Nephron progenitor cell (in vitro differentiated cells): ENCODE results near the gene RAB10.
A peak's percentile ranks its signal among the peaks of the same experiment; 100 is the strongest.
"Not testable (repeated sequence)": the region's sequence is repeated elsewhere in the genome, so short reads cannot be mapped to it uniquely, and the experiment has no call there.

Experiments used
- DNase-seq: peaks from one replicate; pipeline ENCODE4 v3.0.0; 2021
- H3K27ac Mint-ChIP-seq: 2 replicates; pipeline ENCODE4 v1.8.0; 2021; ENCODE audit warnings: mild to moderate bottlenecking, moderate library complexity, mixed read lengths
- H3K27me3 Mint-ChIP-seq: 2 replicates; pipeline ENCODE4 v1.8.0; 2021; ENCODE audit warnings: mild to moderate bottlenecking, low read depth, mixed read lengths; ENCODE audit not compliant: poor library complexity
- H3K36me3 Mint-ChIP-seq: 2 replicates; pipeline ENCODE4 v1.8.0; 2021; ENCODE audit warnings: low read depth, mixed read lengths
- H3K4me1 Mint-ChIP-seq: 2 replicates; pipeline ENCODE4 v1.8.0; 2021; ENCODE audit warnings: mixed read lengths
- H3K4me3 Mint-ChIP-seq: 2 replicates; pipeline ENCODE4 v1.8.0; 2021; ENCODE audit warnings: mild to moderate bottlenecking, moderate library complexity, mixed read lengths
- H3K9me3 Mint-ChIP-seq: 2 replicates; pipeline ENCODE4 v1.8.0; 2021; ENCODE audit warnings: mild to moderate bottlenecking, moderate library complexity, mixed read lengths
- CTCF ChIP-seq: fragments of 200-600 bp; sonication (generic); IDR thresholded peaks from 2 replicates; pipeline ENCODE4 v1.5.0; 2021; ENCODE audit warnings: antibody characterized with exemption

RAB10 gene

GRCh38 chr2:26011609-26011989 lies 22.3 kb upstream of the RAB10 start:
- peaks cover 23% of the 10 kb centered on the region for H3K4me1 Mint-ChIP-seq
- H3K27ac Mint-ChIP-seq: peak overlapping the region; percentile 78
- H3K27me3 Mint-ChIP-seq: peaks cover 7% of the 10 kb centered on the region
- DNase-seq: peak; percentile 15
- TF ChIP-seq CTCF: no peak
- no peak overlapping the region for H3K4me3 Mint-ChIP-seq
- H3K9me3 Mint-ChIP-seq: peaks cover 4% of the 10 kb centered on the region
- H3K36me3 Mint-ChIP-seq: no peaks in the 10 kb centered on the region

DNA sequence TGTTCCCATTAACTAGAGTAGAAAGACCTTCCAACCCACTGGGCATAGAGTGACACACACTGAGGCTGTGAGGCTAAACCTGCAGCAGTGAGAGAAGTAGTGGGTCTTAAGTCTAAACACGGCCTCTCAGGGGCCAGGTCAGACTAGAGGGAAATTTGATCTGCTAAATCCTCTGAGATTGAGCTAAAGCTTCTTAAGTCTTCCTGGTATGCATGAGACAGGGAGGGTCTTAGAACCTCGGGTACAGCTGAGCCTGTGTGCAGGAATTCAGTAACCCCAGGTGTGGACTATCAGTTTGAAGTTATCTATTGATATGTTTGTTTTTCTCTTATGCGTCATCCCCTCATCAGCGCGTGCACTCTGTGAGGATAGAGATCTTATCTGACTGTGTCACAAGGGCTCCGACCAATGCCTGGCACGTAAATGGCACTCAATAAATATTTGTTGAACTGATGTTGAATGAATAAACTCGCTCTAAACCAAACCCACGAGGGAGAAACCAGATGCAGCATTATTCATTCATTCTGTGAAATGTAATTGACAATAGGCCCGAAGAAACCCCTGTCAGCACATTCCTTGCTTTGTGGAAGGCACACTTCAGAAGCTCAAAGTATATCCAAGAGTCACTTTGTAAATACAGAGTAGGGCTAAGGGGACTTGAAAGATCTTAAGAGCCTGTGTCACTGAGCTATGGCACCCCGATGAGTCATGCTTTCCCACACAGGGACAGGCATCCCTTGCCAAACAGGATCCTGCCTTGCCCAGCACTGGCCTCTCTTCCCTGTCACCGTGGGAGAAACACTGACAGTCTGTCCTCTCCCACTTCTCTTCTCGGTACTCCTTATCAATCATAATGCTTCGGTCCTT lies 21.7 kb upstream of the RAB10 start:
- H3K27me3 Mint-ChIP-seq: peaks cover 7% of the 10 kb centered on the region
- peak overlapping the region; percentile 78 for H3K27ac Mint-ChIP-seq
- no peak overlapping the region for H3K4me3 Mint-ChIP-seq
- DNase-seq: no peak
- no peak for TF ChIP-seq CTCF
- H3K4me1 Mint-ChIP-seq: peaks cover 23% of the 10 kb centered on the region
- no peaks in the 10 kb centered on the region for H3K36me3 Mint-ChIP-seq
- peaks cover 4% of the 10 kb centered on the region for H3K9me3 Mint-ChIP-seq

DNA sequence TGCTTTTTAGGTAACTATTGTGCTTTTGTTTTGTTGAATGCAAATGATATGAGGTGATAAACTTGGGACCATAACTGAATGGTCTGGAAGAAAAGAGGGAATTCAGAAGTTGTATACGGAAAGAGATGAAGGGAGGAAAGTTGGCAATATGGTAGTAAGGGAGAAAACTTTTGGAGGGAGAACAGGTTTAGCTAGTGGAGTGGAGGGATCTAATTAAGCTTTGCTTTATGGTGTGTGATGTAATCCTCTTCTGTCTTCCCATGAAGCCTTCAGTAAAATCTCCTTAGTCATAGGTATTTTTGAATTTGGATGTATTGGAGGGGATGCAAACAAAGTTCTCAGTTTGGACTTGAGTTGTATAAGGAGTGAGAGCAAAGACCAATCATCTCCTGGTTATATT lies 20.2 kb upstream of the RAB10 start:
- Mint-ChIP-seq H3K4me1 (peaks cover 28% of the 10 kb centered on the region), H3K9me3 (peaks cover 4% of the 10 kb centered on the region), H3K4me3 (no peak overlapping the region), H3K27me3 (peaks cover 7% of the 10 kb centered on the region), H3K27ac (no peak overlapping the region), H3K36me3 (no peaks in the 10 kb centered on the region)
- DNase-seq: no peak
- TF ChIP-seq CTCF: no peak

DNA sequence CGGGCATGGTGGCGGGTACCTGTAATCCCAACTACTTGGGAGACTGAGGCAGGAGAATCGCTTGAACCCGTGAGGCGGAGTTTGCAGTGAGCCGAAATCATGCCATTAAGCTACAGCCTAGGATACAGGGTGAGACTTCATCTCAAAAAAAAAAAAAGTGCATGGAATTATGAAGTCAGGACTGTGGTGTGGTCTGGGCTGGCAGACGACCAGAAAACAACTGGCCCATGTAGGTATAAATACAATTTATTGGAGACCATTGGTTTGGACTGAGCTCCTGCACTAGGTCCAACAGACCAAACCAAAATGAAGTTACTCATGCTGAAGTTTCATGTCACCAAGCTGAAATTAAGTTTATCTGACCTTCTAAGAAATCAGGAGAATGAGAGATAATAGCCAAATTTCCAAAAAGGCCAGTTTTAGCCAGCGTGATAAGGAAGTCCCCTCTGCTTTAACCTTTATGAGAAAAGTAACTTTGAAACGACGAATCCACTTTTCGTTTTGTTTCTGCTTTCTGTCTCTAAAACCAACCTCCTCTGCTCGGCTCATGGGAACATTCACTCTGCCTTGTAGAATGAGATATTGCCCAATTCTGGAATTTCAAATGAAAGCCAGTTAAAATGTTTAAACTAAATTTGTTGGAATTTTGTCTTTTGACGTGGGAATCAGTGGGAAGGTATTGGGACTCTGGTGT lies 17.7 kb upstream of the RAB10 start:
- Mint-ChIP-seq H3K27ac (peak overlapping the region; percentile 88), H3K9me3 (no peaks in the 10 kb centered on the region)

DNA sequence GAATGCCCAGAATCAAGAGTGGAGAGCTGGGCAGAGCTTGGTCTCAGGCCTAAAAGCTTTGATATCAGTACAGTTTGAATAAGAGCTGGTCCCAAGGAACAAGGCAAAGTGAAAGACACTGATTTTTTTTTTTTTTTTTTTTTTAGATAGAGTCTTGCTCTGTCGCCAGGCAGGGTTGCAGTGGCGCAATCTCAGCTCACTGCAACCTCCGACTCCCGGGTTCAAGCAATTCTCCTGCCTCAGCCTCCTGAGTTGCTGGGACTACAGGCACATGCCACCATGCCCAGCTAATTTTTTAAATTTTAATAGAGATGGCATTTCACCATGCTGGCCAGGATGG lies 17.2 kb upstream of the RAB10 start:
- not testable (repeated sequence) for H3K9me3 Mint-ChIP-seq, H3K27me3 Mint-ChIP-seq, DNase-seq, H3K4me3 Mint-ChIP-seq, H3K36me3 Mint-ChIP-seq
- H3K4me1 Mint-ChIP-seq: peaks cover 19% of the 10 kb centered on the region
- H3K27ac Mint-ChIP-seq: peak overlapping the region; percentile 88

More for the DNA sequence above, 17.7 kb upstream of the RAB10 start:
- no peaks in the 10 kb centered on the region for H3K36me3 Mint-ChIP-seq
- peaks cover 24% of the 10 kb centered on the region for H3K4me1 Mint-ChIP-seq
- no peak overlapping the region for H3K4me3 Mint-ChIP-seq
- no peak for DNase-seq
- no peak for TF ChIP-seq CTCF
- peaks cover 8% of the 10 kb centered on the region for H3K27me3 Mint-ChIP-seq

DNA sequence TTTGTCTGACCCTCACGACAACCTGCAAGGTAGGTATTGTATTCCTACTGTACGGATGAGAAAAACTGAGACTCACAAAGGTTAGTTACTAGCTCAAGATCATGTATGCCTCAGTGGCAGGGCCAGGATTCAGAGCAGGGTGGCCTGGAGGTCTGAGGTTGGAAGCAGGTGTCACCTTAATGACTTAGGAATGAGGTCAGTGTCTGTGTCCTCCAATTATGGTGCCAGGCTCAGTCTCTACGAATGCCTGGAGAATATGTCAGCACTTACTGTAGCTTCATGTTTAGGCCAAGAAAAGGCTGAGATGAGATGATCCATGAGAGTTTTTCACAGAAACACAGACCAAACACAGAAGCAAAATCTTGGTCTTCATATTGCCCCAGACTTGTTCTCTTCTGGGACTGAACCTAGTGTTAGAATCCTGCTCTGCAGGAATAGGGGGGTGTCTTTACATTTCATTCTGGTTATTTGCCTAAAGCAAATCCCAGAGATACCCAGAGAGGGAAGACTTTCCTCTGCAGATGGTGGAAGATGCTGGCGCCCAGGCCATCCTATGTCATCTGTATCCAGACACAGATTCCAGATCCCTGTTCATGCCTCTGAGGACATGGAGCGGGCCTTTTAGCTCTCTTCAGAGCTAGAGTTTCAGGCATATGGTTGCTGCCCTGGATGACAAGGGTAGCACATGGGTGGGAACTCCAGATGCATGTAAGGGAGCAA lies 16.3 kb upstream of the RAB10 start:
- no peak for DNase-seq
- Mint-ChIP-seq H3K36me3 (no peaks in the 10 kb centered on the region), H3K9me3 (no peaks in the 10 kb centered on the region), H3K4me1 (peaks cover 9% of the 10 kb centered on the region), H3K27me3 (peaks cover 5% of the 10 kb centered on the region), H3K27ac (peak overlapping the region; percentile 53), H3K4me3 (no peak overlapping the region)
- TF ChIP-seq CTCF: no peak
